ENCODE results near the gene CCDC38.

DNA sequence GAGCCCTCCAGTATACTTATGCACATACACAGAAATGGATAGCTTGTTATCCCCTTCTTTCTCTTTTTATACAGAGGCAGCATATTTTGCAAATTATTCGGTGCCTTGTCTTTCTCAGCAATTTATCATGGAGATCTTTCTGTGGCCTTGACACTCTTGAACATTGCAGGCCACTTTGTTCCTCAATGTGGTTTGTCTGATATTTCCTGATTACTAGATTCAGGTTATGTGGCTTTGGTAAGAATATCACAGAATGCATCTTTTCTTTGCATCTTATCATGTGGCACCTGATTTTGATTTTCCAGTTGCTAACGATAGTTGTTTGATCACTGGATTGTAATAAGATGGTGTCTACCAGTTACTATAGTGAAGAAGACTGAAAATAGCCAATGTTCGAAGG lies 90.8 kb downstream of the CCDC38 start:
- TF ChIP-seq NR2C2 (CRISPR knock-in tag; IDR thresholded peaks at IDR 0.05) (no peak), ZNF138 (CRISPR knock-in tag; conservative IDR thresholded peaks at IDR 0.05) (no peak), CBFB (CRISPR knock-in tag; IDR thresholded peaks at IDR 0.05; ENCODE audit: low read depth) (no peak), JUN (CRISPR knock-in tag; IDR thresholded peaks at IDR 0.05) (no peak), TCF7 (CRISPR knock-in tag; IDR thresholded peaks at IDR 0.05; ENCODE audit: low read depth) (no peak), SP1 (CRISPR knock-in tag; conservative IDR thresholded peaks at IDR 0.05) (no peak)
- TF ChIP-seq, protein P1, sequence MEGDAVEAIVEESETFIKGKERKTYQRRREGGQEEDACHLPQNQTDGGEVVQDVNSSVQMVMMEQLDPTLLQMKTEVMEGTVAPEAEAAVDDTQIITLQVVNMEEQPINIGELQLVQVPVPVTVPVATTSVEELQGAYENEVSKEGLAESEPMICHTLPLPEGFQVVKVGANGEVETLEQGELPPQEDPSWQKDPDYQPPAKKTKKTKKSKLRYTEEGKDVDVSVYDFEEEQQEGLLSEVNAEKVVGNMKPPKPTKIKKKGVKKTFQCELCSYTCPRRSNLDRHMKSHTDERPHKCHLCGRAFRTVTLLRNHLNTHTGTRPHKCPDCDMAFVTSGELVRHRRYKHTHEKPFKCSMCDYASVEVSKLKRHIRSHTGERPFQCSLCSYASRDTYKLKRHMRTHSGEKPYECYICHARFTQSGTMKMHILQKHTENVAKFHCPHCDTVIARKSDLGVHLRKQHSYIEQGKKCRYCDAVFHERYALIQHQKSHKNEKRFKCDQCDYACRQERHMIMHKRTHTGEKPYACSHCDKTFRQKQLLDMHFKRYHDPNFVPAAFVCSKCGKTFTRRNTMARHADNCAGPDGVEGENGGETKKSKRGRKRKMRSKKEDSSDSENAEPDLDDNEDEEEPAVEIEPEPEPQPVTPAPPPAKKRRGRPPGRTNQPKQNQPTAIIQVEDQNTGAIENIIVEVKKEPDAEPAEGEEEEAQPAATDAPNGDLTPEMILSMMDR (IDR thresholded peaks at IDR 0.05): no peak
- TF ChIP-seq, protein P2, sequence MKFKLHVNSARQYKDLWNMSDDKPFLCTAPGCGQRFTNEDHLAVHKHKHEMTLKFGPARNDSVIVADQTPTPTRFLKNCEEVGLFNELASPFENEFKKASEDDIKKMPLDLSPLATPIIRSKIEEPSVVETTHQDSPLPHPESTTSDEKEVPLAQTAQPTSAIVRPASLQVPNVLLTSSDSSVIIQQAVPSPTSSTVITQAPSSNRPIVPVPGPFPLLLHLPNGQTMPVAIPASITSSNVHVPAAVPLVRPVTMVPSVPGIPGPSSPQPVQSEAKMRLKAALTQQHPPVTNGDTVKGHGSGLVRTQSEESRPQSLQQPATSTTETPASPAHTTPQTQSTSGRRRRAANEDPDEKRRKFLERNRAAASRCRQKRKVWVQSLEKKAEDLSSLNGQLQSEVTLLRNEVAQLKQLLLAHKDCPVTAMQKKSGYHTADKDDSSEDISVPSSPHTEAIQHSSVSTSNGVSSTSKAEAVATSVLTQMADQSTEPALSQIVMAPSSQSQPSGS (CRISPR knock-in tag; IDR thresholded peaks at IDR 0.05; ENCODE audit: borderline replicate concordance, low read depth): no peak
- TF ChIP-seq, protein P3, sequence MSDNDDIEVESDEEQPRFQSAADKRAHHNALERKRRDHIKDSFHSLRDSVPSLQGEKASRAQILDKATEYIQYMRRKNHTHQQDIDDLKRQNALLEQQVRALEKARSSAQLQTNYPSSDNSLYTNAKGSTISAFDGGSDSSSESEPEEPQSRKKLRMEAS (CRISPR knock-in tag; IDR thresholded peaks at IDR 0.05): no peak
- TF ChIP-seq, protein P4, sequence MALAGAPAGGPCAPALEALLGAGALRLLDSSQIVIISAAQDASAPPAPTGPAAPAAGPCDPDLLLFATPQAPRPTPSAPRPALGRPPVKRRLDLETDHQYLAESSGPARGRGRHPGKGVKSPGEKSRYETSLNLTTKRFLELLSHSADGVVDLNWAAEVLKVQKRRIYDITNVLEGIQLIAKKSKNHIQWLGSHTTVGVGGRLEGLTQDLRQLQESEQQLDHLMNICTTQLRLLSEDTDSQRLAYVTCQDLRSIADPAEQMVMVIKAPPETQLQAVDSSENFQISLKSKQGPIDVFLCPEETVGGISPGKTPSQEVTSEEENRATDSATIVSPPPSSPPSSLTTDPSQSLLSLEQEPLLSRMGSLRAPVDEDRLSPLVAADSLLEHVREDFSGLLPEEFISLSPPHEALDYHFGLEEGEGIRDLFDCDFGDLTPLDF (CRISPR knock-in tag; IDR thresholded peaks at IDR 0.05): no peak
- TF ChIP-seq, protein P5, sequence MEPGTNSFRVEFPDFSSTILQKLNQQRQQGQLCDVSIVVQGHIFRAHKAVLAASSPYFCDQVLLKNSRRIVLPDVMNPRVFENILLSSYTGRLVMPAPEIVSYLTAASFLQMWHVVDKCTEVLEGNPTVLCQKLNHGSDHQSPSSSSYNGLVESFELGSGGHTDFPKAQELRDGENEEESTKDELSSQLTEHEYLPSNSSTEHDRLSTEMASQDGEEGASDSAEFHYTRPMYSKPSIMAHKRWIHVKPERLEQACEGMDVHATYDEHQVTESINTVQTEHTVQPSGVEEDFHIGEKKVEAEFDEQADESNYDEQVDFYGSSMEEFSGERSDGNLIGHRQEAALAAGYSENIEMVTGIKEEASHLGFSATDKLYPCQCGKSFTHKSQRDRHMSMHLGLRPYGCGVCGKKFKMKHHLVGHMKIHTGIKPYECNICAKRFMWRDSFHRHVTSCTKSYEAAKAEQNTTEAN (CRISPR knock-in tag; IDR thresholded peaks at IDR 0.05): no peak
- TF ChIP-seq, protein P6, sequence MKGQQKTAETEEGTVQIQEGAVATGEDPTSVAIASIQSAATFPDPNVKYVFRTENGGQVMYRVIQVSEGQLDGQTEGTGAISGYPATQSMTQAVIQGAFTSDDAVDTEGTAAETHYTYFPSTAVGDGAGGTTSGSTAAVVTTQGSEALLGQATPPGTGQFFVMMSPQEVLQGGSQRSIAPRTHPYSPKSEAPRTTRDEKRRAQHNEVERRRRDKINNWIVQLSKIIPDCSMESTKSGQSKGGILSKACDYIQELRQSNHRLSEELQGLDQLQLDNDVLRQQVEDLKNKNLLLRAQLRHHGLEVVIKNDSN (CRISPR knock-in tag; IDR thresholded peaks at IDR 0.05): no peak

Data from WTC11 (cell line).